NAMALWA (cell line): Measurements from ENCODE around the gene FOXN3.
"Not testable (repeated sequence)": the region's sequence is repeated elsewhere in the genome, so short reads cannot be mapped to it uniquely, and the experiment has no call there.

Source experiments
- DNase-seq: peaks from one replicate; pipeline ENCODE4 v3.0.0-alpha.2; 2015; ENCODE audit warnings: low spot score

The FOXN3 gene

DNA sequence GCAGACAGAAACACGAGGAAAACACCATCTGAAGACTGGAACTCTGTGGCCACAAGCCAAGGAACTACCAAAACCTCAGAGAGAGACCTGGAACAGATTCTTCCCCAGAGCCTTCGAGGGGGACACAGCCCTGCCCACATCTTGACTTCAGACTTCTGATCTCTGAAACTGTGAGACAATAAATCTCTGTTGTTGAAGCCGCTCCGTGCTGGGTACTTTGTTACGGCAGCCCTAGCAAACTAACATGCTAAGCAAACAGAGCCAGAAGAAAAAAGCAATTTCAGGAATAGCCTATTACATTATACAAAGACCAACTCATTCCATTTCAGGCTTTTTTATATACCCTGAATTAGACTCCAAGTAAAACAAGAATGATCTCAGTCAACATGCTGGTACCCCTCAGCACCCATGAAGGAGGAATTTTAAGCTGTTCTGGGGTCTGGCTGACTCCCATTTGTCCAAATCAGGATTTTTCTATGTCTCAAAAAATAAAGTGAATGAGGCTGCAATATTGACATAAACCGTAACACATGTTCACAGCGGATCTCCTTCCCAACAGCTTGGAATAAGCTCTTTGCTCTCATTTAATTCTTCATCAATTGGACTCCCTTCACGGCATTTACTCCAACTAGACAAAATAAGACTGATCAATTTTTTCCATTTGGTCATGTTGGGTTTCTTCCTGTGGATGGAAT lies 190.1 kb downstream of the FOXN3 start:
- no peak for DNase-seq

DNA sequence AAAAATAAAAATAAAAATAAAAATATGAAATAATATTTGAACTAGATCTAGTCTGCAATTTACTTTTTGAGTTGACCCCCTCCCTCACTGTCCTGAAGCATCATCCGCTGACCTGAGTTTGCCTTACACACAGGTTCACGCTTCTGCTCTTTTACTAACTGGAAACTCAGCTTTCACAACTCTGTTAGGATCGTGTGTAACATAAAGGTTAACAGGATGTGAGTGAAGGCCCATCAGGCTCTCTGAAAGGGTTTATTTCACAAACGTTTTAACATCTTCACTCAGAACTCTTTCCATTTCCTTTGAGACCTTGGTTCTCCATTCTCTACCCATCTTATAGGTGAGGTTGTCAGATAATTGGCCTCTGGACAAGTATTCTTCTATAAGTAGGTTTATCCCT lies 191.4 kb downstream of the FOXN3 start:
- no peak for DNase-seq

DNA sequence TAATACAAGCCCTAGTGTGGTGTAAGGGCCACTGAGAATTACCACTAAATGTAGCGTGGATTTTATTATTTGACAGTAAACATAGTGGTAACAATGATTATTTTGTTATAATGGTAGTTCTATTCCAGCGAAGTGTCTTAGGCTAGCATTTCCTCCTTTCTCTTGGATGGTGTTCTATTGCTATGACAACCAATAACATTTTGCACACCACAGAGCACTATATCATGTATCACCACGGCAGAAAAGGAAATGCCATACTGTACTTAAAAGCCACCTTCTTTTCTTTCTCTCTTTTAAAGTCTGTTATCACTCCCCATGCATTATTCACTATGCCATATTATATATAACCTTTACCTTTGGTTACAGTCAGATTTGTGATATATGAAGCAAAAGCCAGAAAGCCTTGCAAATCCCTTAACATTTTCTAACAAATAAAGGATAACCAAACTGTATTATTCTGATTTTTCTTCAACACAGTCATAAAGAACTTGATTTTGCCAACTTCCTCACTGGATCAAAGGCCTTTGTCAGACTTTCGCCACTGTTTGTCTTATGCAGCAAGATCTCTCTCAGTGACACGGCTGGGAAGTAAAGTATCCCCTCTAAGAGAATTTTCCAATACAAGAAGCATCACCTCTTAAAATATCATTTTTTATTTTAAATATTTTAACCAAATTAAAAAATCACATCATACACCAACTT lies 195.8 kb downstream of the FOXN3 start:
- DNase-seq, result peak; percentile 5

DNA sequence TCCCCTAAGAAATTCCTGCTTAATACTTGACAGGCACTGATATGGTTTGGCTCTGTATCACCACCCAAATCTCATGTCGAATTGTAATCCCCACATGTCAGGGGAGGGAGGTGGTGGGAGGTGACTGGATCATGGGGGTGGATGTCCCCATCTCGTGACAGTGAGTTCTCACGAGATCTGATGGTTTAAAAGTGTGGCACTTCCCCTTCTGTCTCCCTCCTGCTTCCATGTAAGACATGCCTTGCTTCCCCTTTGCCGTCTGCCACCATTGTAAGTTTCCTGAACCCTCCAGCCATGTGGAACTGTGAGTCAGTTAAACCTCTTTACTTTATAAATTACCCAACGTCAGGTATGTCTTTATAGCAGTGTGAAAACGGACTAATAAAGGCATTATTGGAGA lies 198.0 kb downstream of the FOXN3 start:
- no peak for DNase-seq

DNA sequence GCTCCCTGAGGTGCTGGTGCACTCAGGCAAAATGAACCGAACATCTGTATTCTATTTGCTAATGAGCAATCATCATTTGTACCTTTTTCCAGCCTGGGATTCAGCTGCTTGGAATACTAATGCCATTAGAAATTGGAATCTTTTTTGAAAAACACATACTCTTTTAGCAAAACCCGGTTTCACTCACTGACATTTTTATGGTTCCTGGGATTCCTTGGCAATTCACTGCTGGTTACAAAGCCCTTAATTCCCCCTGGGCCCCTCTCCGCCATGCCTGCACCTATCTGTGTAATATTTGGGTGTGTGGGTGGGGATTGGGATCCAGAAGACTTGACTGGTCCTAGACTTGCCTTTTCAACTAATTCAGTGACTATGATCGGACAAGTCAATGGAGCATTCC lies 199.1 kb downstream of the FOXN3 start:
- DNase-seq, result no peak

DNA sequence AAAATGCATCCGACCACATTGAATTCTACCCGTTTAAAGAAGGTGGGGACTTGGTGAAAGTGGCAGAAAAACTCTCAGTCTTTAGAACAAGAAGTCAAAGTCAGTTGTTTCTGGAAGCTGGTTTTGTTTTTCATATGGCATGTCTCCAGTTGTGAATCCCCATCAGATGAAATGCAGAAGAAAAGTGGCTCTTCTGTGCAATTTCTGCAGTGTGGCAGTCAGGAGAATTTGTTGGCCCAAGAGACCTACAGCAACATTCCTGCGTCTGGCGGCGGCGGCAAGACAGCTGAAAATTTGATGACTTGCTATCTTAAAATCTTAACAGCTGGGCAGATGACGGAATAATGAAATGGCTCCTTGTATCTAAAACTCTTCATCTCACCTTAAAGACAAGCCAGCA lies 201.5 kb downstream of the FOXN3 start:
- no peak for DNase-seq

DNA sequence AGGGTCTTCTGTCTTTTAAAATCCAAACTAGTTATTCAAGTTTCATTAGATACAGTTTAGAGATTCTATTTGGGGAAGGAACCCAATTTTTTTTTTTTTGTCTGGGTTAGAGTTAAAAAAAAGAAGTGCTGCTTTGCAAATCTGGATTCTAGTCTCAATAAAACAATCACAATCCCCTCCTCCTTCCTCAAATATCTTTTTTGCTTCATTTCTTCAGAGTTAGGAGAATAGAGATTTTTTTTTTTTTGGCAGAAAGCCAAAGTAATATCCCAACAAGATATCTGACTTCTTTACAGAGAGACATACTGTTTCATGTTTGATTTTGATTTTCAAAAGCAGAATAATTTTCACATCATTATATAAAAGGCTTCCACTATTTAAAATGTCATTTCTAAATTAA lies 201.9 kb downstream of the FOXN3 start:
- DNase-seq, result no peak

DNA sequence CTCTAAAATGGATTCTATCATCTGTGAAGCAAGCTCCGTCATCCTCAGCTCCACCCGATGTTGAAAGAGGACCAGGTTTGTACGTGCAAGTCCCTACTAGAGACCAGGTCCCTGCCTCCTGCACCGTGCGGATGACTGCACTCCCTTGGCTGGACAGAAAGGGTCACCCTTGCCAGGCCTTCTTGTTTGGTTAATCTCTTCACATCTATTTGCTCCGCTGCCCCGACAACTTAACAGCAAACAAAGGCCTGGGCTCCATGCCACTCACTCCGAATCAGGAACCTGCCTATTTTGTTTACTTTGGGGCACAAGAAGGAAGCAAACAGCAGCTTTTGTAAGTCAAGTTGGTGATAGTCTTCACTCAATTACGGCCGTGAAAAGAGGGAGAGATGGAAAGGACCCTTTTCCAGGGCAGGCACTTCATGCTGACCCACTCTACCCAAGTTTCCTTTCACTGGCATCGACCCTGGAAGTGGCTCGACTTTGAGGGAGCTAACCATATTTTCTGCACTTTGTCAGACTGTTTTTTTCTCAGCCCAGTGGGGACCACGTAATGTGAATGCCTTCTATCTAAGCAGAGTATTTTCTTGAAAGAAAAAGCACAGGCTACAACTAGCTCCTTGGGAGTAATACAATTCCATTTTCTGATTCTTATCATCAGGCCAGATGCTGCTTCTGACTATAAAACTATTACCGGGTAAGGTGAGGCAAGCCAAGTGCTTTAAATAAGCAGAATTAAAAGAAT lies 202.6 kb downstream of the FOXN3 start:
- DNase-seq, result no peak

DNA sequence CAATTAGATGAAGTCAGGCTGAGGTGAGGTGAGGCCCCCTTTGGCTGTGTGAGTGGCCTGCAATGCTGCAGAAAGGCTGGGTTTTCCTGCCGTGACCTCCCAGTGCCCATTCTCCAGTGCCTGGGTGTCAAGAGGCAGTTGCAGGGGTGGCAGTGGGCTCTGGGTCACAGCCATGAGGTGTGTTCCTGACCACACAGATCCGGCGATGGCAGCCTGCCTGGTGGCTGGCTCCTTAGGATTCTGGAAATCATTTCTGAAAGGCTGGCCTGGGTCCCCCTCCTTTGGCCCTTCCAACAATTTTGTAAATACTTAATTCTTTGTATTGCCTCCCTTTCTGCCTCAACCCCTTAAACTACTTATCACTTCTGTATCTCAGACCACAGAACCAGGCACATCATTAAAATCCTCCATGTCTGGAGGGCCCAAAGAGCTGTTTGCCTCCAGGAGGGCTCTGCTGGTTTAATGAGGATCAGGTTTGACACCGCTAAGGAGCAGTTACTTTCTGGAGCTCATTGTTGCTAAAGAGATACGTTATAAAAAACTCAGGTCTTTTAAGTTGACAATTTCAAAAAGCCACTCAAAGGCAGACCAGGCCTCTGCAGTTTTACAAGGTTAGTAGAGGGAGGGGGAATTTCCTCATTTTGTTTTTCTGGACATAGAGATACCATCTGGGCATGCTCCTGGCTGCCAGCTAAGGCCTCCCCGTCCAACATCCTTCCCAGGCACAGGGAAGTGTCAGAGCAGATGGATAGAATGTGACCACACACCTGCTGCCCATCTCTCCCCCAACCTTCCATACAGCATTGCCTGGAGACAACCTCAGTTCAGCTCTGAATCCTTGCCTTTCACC lies 204.4 kb downstream of the FOXN3 start:
- DNase-seq, result no peak

DNA sequence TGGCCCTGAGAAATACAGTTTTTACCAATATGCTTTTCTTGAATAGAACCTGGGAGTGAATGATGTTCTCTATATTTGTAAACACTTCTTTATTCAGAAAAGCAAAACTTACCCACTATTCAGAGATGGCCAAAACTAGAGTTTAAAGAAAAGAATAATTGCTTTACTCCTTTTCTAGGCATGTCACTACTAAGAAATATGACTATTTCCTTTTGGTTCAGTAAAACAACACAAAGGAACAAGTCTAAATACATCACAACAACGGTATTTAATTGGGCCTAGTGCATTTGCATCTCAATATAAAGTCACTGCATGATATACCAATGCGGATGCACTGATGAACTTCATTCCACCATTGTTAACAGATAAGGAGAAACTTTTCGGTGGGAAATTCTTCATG lies 207.5 kb downstream of the FOXN3 start:
- DNase-seq, result no peak

DNA sequence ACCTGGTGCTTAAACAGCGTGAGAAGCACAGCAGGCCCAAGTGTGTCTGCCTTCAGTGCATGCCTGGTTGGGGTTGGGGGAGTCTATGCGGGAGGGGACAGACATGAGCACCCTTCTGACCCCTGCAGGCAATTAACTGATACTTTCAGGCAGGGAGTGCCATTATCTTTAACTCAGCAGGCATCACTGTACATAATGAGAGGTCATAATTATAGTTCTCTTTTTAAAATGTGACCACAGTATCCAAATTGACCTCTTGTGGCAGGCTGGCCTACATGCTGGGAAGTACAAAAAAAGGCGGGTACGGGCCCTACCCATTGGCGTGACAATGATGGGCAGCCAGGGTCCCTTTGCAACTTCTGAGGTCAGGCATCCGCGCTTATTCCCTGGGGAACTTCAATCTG lies 209.1 kb downstream of the FOXN3 start:
- DNase-seq, result peak; percentile 4

DNA sequence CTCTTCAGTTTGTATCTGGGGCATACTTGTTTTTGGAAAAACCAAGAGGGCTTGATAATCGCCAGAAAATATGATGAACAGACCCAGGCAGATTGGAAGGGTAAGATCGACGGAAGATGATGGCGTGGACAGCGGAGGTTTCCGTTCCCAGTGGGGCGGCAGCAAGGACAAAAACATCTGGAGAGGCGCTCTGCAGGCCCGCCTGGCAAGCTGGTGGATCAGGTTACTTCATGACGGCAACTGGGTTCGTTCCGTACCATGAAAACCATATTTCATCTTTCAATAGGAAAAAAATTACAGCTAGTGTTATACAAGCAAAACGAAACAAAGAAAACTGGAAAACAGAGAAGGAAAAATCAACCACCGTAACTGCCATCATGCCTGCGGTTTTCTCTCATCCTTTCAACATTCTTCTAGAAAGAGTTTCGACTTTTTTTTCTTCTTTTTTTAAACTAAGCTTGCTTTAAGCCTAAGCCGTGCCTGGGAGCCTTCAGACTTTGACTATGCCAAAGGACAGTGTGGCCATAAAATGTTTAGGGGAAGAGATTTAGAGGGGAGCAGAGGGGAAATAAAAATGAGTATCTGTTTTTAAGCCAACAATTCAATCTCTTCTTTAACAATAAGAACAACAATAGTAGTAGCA lies 210.5 kb downstream of the FOXN3 start:
- no peak for DNase-seq

DNA sequence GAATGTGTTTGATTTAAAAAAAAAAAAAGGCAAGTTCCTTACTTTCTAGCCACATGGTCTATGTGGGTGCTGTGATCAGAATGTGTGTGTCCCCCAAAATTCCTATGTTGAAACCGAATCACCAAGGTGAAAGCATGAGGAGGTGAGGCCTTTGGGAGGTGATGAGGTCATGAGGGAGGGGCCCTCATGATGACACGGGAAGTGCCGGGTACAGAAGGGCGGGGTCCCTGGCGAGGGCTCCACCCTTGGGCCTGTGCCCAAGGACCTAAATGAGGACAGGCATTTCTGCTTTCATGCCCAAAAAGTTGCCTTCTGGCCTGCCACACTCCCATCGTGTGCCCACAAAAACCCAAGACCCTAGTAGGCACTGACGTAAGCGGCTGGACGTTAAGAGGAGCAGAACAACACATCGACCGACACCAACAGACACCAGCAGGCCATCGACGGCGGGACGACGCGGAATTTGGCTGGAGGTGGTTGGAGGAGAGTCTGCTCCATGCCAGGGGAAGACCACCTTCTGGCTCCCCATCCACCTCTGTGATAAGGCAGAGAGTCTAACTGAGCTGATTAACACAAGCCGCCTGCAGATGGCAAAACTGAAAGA lies 211.8 kb downstream of the FOXN3 start:
- no peak for DNase-seq

DNA sequence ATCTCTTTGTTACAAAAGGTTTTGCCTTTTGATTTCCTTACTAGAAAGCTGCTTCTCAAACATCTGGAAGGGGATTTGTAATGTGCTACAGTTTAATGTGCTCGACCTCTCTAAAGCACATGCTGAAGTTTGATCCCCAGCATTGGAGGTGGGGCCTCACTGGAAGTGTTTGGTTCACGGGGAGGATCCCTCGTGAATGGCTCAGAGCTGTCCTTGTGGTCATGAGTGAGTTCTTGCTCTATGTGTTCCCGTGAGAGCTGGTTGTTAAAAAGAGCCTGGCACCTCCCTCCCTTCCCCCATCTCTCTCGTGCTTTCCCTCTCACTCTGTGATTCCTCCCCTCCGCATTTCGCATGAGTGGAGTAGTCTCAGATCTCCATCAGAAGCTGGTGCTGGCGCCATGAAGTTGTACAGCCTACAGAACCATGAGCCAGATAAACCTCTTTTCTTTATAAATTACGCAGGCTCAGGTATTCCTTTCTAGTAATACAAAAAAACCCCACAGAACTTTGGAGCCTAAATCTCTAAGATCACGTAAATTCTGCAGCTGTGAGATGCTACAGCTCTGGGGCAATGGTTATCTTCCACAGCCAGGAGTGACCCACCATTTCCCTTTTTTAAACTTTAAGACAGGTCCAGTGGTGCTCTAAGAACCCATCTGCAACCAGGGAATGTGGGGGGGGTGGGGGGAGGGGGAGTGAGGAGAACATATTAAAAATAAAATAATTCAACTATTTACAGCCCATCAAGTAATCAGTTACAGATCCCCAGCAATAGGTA lies 214.4 kb downstream of the FOXN3 start:
- DNase-seq, result no peak

DNA sequence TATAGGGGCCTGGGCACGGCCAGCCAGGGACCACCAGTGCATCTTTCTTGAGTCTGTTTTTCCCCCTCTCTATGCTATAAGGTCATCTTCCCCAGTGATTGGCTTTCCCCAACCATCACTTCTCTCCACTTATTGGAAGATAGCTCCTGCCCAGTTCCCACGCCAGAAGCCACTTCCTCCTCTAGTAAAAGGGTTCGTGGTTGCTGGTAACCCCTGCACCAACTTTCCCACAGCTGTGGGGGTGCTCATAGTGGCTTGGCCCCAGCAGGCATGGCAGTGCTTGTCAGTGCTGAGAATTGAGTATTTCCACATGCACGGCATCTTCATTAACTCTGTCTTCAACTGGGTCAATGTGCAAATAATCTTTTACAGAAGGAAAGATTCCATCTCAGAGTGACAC lies 215.4 kb downstream of the FOXN3 start:
- no peak for DNase-seq

DNA sequence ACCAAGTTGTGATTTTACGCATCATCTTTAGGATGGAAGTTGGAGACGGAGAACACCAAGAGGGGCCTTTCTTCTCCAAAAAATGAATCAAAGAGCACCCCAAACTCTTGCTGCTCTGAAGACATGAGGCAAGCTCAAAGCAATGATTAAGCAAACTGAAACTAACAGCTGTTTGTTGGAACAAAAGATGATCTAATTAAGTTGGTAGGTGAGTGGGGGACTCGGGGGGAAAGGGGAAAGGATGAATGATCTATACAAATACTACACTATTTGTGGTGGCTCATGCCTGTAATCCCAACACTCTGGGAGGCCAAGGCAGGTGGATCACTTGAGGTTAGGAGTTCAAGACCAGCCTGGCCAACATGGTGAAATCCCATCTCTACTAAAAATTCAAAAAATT lies 217.7 kb downstream of the FOXN3 start:
- not testable (repeated sequence) for DNase-seq

DNA sequence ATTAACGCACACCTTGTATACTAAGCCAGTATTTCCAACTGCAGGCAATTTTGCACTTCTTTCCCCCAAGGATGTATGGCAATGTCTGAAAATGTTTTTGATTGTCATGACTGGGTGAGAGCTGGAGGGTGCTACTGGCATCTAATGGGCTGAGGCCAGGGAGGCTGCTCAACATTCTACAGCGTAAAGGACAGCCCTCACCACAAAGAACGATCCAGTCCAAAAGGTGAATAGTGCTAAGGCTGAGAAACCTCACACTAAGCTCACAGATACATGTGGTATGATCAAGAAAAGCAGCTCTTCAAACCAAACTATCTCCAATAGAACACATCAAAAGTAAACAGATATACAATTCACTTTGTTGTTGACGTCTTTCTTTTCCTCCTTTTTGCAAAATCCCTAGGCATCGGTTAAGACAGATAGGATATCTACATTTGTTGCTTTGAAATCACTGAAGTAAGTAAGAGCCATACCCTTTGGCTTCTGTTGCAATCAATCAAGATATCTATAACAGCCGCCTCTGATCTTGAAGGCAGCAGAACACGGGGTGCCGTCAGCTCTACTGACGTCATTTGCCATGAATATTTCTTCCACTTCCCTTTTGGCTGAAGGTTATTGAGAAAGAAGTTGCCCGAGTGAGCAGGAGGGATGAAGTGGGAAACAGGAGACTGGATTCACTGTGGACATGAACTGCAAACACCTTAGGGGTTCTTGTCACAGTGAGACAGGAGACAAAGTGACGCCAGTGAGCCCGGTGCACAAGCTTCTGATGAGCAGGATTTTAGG lies 218.3 kb downstream of the FOXN3 start:
- DNase-seq, result no peak

DNA sequence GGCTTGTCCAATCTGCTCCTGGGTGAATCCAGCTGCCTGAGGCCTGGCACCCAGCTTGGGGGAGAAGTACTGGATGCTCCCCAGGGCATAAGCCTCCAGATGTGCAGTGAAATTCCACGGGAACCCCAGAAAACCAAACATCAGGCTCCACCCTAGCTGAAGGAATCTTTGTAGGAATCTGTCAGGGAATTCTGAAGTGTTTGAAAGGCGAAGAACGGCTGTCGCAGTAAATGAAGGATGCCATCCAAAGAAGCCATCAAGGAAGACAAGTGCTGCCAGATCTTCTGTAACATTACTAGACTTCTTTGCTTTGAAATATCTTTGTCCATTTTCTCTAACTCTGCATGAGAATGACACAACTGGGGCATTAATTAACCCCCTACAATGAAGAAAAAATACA lies 219.4 kb downstream of the FOXN3 start:
- DNase-seq, result no peak

DNA sequence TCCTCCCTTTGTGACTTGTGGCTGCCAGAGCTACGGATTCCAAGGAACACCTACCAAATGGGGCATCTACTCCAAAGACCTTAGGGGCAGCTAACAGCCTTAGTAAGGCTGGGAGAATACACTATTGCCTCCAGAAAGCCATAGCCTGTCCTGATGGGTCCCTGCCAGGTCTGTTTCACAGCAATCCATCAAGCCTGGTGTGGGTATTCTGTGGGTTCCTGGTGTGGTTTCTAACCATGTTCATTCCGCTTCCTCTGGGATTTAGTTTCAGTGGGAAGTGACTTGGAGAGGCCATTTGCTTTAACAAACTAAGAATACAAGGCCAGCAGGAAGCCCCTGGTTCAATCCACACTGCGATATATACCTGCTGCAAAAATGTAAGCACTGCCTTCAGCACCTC lies 220.5 kb downstream of the FOXN3 start:
- no peak for DNase-seq

DNA sequence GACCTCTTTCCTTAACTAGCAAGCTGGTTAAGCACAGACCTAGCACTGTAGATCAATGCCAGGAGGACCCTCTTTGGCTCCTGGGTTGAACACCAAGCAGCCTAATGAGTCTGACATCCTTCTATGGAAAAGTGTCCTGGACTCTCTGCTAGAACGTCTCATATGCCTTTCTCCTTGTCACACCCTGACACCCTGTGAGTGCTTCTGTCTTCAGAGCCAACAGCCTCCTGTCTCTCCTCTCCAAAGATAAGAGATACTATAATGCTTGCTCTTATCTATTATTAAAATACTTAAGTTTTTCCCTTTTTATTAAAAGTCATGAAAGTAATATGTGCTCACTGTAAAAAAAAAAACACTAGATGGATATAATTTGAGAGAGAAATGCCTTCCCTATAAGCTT lies 222.7 kb downstream of the FOXN3 start:
- DNase-seq, result no peak
